Measurements from ENCODE around the gene LTA.

The LTA gene

DNA sequence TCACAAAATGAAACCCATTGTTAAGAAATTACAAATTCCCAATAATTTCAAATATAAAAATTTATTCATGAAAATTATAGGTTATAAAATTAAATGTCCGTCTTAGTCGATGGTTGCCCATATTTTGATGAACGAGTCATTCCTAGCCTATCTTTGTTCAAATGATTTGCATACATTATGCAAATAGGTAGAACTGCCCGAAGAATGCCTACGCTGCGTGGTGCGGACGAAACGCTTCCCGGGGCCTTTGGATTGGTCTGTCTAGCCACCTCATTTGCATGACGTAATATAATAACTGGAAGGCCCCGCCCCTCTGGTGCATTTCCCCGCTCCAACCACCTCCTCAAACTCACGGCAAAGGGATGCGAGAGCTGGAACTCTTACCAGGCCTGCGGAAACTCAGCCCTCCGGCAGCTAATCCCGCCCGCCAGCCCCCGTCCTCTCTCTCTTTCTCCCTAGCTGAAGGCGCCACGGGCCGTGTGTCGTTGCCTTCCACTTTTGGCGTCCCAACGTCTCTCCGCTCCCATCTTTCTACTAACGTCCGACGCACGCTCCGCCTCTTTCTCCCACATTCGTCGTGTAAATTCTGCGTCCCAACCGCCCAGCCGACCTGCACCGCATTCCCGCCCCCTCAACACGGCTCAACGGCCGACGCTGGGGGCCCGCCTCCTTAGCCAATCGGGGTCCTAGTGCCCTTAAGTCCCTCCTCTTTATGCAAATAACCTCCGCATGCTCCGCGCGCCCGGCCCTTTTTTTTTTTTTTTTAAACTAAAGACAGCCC lies 47.9 kb downstream of the LTA start (continued):
- TF ChIP-seq ZNF394 (tag by site-specific recombination; IDR thresholded peaks at IDR 0.05; ENCODE audit: borderline replicate concordance): peak; percentile 78; the same call in 1 of the 2 replicates
- TF ChIP-seq, protein P1, sequence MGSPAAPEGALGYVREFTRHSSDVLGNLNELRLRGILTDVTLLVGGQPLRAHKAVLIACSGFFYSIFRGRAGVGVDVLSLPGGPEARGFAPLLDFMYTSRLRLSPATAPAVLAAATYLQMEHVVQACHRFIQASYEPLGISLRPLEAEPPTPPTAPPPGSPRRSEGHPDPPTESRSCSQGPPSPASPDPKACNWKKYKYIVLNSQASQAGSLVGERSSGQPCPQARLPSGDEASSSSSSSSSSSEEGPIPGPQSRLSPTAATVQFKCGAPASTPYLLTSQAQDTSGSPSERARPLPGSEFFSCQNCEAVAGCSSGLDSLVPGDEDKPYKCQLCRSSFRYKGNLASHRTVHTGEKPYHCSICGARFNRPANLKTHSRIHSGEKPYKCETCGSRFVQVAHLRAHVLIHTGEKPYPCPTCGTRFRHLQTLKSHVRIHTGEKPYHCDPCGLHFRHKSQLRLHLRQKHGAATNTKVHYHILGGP (tag by site-specific recombination; IDR thresholded peaks at IDR 0.05): no peak
- TF ChIP-seq, protein P2, sequence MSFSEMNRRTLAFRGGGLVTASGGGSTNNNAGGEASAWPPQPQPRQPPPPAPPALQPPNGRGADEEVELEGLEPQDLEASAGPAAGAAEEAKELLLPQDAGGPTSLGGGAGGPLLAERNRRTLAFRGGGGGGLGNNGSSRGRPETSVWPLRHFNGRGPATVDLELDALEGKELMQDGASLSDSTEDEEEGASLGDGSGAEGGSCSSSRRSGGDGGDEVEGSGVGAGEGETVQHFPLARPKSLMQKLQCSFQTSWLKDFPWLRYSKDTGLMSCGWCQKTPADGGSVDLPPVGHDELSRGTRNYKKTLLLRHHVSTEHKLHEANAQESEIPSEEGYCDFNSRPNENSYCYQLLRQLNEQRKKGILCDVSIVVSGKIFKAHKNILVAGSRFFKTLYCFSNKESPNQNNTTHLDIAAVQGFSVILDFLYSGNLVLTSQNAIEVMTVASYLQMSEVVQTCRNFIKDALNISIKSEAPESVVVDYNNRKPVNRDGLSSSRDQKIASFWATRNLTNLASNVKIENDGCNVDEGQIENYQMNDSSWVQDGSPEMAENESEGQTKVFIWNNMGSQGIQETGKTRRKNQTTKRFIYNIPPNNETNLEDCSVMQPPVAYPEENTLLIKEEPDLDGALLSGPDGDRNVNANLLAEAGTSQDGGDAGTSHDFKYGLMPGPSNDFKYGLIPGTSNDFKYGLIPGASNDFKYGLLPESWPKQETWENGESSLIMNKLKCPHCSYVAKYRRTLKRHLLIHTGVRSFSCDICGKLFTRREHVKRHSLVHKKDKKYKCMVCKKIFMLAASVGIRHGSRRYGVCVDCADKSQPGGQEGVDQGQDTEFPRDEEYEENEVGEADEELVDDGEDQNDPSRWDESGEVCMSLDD (tag by site-specific recombination; IDR thresholded peaks at IDR 0.05): no peak
- peak; percentile 48 for TF ChIP-seq SETDB1 (IDR thresholded peaks at IDR 0.05; ENCODE audit: insufficient read length, low read length)
- TF ChIP-seq ZNF24 (tag by site-specific recombination; IDR thresholded peaks at IDR 0.05): peak; percentile 91
- TF ChIP-seq ZFP69B (tag by site-specific recombination; IDR thresholded peaks at IDR 0.05): peak; percentile 73
- TF ChIP-seq, protein P3, sequence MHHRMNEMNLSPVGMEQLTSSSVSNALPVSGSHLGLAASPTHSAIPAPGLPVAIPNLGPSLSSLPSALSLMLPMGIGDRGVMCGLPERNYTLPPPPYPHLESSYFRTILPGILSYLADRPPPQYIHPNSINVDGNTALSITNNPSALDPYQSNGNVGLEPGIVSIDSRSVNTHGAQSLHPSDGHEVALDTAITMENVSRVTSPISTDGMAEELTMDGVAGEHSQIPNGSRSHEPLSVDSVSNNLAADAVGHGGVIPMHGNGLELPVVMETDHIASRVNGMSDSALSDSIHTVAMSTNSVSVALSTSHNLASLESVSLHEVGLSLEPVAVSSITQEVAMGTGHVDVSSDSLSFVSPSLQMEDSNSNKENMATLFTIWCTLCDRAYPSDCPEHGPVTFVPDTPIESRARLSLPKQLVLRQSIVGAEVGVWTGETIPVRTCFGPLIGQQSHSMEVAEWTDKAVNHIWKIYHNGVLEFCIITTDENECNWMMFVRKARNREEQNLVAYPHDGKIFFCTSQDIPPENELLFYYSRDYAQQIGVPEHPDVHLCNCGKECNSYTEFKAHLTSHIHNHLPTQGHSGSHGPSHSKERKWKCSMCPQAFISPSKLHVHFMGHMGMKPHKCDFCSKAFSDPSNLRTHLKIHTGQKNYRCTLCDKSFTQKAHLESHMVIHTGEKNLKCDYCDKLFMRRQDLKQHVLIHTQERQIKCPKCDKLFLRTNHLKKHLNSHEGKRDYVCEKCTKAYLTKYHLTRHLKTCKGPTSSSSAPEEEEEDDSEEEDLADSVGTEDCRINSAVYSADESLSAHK (tag by site-specific recombination; IDR thresholded peaks at IDR 0.05): peak; percentile 47; the same call in 1 of the 2 replicates
- TF ChIP-seq ZBTB21 (tag by site-specific recombination; IDR thresholded peaks at IDR 0.05): peak; percentile 95
- TF ChIP-seq, protein P4, sequence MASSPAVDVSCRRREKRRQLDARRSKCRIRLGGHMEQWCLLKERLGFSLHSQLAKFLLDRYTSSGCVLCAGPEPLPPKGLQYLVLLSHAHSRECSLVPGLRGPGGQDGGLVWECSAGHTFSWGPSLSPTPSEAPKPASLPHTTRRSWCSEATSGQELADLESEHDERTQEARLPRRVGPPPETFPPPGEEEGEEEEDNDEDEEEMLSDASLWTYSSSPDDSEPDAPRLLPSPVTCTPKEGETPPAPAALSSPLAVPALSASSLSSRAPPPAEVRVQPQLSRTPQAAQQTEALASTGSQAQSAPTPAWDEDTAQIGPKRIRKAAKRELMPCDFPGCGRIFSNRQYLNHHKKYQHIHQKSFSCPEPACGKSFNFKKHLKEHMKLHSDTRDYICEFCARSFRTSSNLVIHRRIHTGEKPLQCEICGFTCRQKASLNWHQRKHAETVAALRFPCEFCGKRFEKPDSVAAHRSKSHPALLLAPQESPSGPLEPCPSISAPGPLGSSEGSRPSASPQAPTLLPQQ (tag by site-specific recombination; IDR thresholded peaks at IDR 0.05): peak; percentile 32
- TF ChIP-seq, protein P5, sequence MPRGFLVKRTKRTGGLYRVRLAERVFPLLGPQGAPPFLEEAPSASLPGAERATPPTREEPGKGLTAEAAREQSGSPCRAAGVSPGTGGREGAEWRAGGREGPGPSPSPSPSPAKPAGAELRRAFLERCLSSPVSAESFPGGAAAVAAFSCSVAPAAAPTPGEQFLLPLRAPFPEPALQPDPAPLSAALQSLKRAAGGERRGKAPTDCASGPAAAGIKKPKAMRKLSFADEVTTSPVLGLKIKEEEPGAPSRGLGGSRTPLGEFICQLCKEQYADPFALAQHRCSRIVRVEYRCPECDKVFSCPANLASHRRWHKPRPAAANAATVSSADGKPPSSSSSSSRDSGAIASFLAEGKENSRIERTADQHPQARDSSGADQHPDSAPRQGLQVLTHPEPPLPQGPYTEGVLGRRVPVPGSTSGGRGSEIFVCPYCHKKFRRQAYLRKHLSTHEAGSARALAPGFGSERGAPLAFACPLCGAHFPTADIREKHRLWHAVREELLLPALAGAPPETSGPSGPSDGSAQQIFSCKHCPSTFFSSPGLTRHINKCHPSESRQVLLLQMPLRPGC (tag by site-specific recombination; IDR thresholded peaks at IDR 0.05): peak; percentile 84
- TF ChIP-seq, protein P6, sequence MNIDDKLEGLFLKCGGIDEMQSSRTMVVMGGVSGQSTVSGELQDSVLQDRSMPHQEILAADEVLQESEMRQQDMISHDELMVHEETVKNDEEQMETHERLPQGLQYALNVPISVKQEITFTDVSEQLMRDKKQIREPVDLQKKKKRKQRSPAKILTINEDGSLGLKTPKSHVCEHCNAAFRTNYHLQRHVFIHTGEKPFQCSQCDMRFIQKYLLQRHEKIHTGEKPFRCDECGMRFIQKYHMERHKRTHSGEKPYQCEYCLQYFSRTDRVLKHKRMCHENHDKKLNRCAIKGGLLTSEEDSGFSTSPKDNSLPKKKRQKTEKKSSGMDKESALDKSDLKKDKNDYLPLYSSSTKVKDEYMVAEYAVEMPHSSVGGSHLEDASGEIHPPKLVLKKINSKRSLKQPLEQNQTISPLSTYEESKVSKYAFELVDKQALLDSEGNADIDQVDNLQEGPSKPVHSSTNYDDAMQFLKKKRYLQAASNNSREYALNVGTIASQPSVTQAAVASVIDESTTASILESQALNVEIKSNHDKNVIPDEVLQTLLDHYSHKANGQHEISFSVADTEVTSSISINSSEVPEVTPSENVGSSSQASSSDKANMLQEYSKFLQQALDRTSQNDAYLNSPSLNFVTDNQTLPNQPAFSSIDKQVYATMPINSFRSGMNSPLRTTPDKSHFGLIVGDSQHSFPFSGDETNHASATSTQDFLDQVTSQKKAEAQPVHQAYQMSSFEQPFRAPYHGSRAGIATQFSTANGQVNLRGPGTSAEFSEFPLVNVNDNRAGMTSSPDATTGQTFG (tag by site-specific recombination; IDR thresholded peaks at IDR 0.05; ENCODE audit: borderline replicate concordance): no peak
- TF ChIP-seq, protein P7, sequence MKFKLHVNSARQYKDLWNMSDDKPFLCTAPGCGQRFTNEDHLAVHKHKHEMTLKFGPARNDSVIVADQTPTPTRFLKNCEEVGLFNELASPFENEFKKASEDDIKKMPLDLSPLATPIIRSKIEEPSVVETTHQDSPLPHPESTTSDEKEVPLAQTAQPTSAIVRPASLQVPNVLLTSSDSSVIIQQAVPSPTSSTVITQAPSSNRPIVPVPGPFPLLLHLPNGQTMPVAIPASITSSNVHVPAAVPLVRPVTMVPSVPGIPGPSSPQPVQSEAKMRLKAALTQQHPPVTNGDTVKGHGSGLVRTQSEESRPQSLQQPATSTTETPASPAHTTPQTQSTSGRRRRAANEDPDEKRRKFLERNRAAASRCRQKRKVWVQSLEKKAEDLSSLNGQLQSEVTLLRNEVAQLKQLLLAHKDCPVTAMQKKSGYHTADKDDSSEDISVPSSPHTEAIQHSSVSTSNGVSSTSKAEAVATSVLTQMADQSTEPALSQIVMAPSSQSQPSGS (tag by site-specific recombination; IDR thresholded peaks at IDR 0.05; ENCODE audit: low read depth): peak; percentile 99
- TF ChIP-seq ZNF701 (tag by site-specific recombination; IDR thresholded peaks at IDR 0.05): no peak
- peak; percentile 99 for TF ChIP-seq ZNF629 (tag by site-specific recombination; IDR thresholded peaks at IDR 0.05)
- peak; percentile 47; the same call in 1 of the 2 replicates for TF ChIP-seq ZNF10 (tag by site-specific recombination; IDR thresholded peaks at IDR 0.05)
- no peak for TF ChIP-seq MYNN (tag by site-specific recombination; IDR thresholded peaks at IDR 0.05; ENCODE audit: borderline replicate concordance)
- TF ChIP-seq ZBTB17 (tag by site-specific recombination; IDR thresholded peaks at IDR 0.05): peak; percentile 87
- TF ChIP-seq, protein P8, sequence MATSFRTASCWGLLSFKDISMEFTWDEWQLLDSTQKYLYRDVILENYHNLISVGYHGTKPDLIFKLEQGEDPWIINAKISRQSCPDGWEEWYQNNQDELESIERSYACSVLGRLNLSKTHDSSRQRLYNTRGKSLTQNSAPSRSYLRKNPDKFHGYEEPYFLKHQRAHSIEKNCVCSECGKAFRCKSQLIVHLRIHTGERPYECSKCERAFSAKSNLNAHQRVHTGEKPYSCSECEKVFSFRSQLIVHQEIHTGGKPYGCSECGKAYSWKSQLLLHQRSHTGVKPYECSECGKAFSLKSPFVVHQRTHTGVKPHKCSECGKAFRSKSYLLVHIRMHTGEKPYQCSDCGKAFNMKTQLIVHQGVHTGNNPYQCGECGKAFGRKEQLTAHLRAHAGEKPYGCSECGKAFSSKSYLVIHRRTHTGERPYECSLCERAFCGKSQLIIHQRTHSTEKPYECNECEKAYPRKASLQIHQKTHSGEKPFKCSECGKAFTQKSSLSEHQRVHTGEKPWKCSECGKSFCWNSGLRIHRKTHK (tag by site-specific recombination; IDR thresholded peaks at IDR 0.05): no peak
- TF ChIP-seq EGR2 (tag by site-specific recombination; IDR thresholded peaks at IDR 0.05; ENCODE audit: low read depth): peak; percentile 89
- 0 out of 2 replicates have a peak, but pooled peaks have one; percentile 76 for TF ChIP-seq OVOL3 (tag by site-specific recombination; IDR thresholded peaks at IDR 0.05)
- TF ChIP-seq ZBTB7A (tag by site-specific recombination; IDR thresholded peaks at IDR 0.05; ENCODE audit: low read depth): no peak
- TF ChIP-seq ZEB2 (tag by site-specific recombination; IDR thresholded peaks at IDR 0.05): peak; percentile 83
- TF ChIP-seq ZNF366 (tag by site-specific recombination; conservative IDR thresholded peaks at IDR 0.05): peak; percentile 96
